GM23338 (cell line): ENCODE measurements around the gene ARL8B. TPM values are rescaled to one million over a fixed set of nuclear protein-coding genes. Genes with fewer than 3 reads are reported as not detected.

ENCODE experiments used
- ATAC-seq: fragments of 200-7000 bp; cut with Tn5 transposase; 3 replicates; pipeline ENCODE4 v1.9.1; 2020
- DNase-seq: peaks from one replicate; pipeline ENCODE4 v3.0.0-alpha.2; 2015; ENCODE audit warnings: low spot score
- H2AFZ ChIP-seq: fragments of 200-600 bp; sonication (generic); 2 replicates; pipeline ENCODE4 v1.8.0; 2016; ENCODE audit warnings: antibody characterized with exemption, mild to moderate bottlenecking, moderate library complexity
- H3F3A ChIP-seq: fragments of 200-600 bp; sonication (generic); replicated peaks from 2 replicates; pipeline ENCODE4 v1.8.0; 2017; ENCODE audit warnings: antibody characterized with exemption, mixed run types, low read depth
- H3K27ac ChIP-seq: fragments of 200-600 bp; sonication (generic); 2 replicates; pipeline ENCODE4 v1.6.1; 2016; ENCODE audit warnings: low read depth
- H3K27me3 ChIP-seq: fragments of 200-600 bp; sonication (generic); 2 replicates; pipeline ENCODE4 v1.8.0; 2016; ENCODE audit warnings: mild to moderate bottlenecking, mixed run types, moderate library complexity; ENCODE audit not compliant: insufficient read depth
- H3K36me3 ChIP-seq: fragments of 200-600 bp; sonication (generic); 2 replicates; pipeline ENCODE4 v1.8.0; 2016; ENCODE audit warnings: mild to moderate bottlenecking; ENCODE audit not compliant: insufficient read depth
- H3K4me1 ChIP-seq: fragments of 200-600 bp; sonication (generic); 2 replicates; pipeline ENCODE4 v1.8.0; 2016; ENCODE audit warnings: mild to moderate bottlenecking, moderate library complexity; ENCODE audit not compliant: insufficient read depth
- H3K4me2 ChIP-seq: fragments of 200-600 bp; sonication (generic); 2 replicates; pipeline ENCODE4 v1.7.1; 2017; ENCODE audit warnings: mixed run types
- H3K4me3 ChIP-seq: fragments of 200-600 bp; sonication (generic); 2 replicates; pipeline ENCODE4 v1.6.1; 2016; ENCODE audit warnings: mixed run types
- H3K79me2 ChIP-seq: fragments of 200-600 bp; sonication (generic); replicated peaks from 2 replicates; pipeline ENCODE4 v1.8.0; 2017; ENCODE audit warnings: mild to moderate bottlenecking; ENCODE audit not compliant: insufficient read depth
- H3K9me2 ChIP-seq: fragments of 200-600 bp; sonication (generic); 2 replicates; pipeline ENCODE4 v1.8.0; 2017; ENCODE audit not compliant: insufficient read depth
- H4K20me1 ChIP-seq: fragments of 200-600 bp; sonication (generic); replicated peaks from 2 replicates; pipeline ENCODE4 v1.8.0; 2017; ENCODE audit warnings: mild to moderate bottlenecking; ENCODE audit not compliant: insufficient read depth
- H3K27ac Mint-ChIP-seq: 2 replicates; pipeline ENCODE4 v1.8.0; 2020; ENCODE audit warnings: inconsistent platforms, mild to moderate bottlenecking, moderate library complexity, mixed read lengths
- H3K27me3 Mint-ChIP-seq: 3 replicates; pipeline ENCODE4 v1.8.0; 2022; ENCODE audit warnings: low read depth, mild to moderate bottlenecking, moderate library complexity, mixed read lengths, inconsistent platforms; ENCODE audit not compliant: insufficient read depth, poor library complexity
- H3K36me3 Mint-ChIP-seq: 3 replicates; pipeline ENCODE4 v1.8.0; 2021; ENCODE audit warnings: low read depth, mild to moderate bottlenecking, inconsistent platforms, moderate library complexity, mixed read lengths
- H3K4me1 Mint-ChIP-seq: 3 replicates; pipeline ENCODE4 v1.8.0; 2020; ENCODE audit warnings: mild to moderate bottlenecking, inconsistent platforms, mixed read lengths
- H3K4me3 Mint-ChIP-seq: 3 replicates; pipeline ENCODE4 v1.8.0; 2021; ENCODE audit warnings: moderate library complexity, mild to moderate bottlenecking, inconsistent platforms, mixed read lengths
- H3K9me3 Mint-ChIP-seq: 3 replicates; pipeline ENCODE4 v1.8.0; 2020; ENCODE audit warnings: moderate library complexity, mild to moderate bottlenecking, inconsistent platforms, mixed read lengths
- CREB1 ChIP-seq: fragments of 250-450 bp; sonication (Bioruptor Pico); IDR thresholded peaks from 2 replicates; pipeline ENCODE4 v1.5.0; 2020; ENCODE audit warnings: low read depth, mild to moderate bottlenecking, moderate library complexity
- EZH2 ChIP-seq: fragments of 200-600 bp; sonication (generic); IDR thresholded peaks from one replicate; pipeline ENCODE4 v1.8.0; 2017; ENCODE audit warnings: antibody characterized with exemption, mild to moderate bottlenecking, low read depth; ENCODE audit not compliant: unreplicated experiment
- EZH2phosphoT487 ChIP-seq: fragments of 200-600 bp; sonication (generic); IDR thresholded peaks from one replicate; pipeline ENCODE4 v1.8.1; 2018; ENCODE audit warnings: antibody characterized with exemption; ENCODE audit not compliant: unreplicated experiment
- ZNF331 ChIP-seq: fragments of 250-450 bp; sonication (Bioruptor Pico); IDR thresholded peaks from 2 replicates; pipeline ENCODE4 v1.5.0; 2020; ENCODE audit warnings: low read depth, mild to moderate bottlenecking, moderate library complexity
- polyA plus RNA-seq: library from polyadenylated mRNA; unstranded; fragments of >200 nt; fragmentation: Nextera tagmentation; extraction: Ambion mirVana; gene quantifications from 2 replicates; pipeline ENCODE4 v1.2.1, GENCODE V29; 2016
- total RNA-seq: library from RNA; depleted of rRNA; stranded (reverse); fragments of >200 nt; shearing (Covaris generic); gene quantifications from 2 replicates; pipeline ENCODE4 v1.2.3, GENCODE V29; 2014
- TF ChIP-seq, protein P1 (sequence below): fragments of 250-450 bp; sonication (Bioruptor Pico); IDR thresholded peaks from 2 replicates; pipeline ENCODE4 v1.5.0; 2020; ENCODE audit warnings: mild to moderate bottlenecking, moderate library complexity
- TF ChIP-seq, protein P2 (sequence below): IDR thresholded peaks from one replicate; pipeline ENCODE4 v1.6.1; 2018; ENCODE audit warnings: antibody characterized with exemption; ENCODE audit not compliant: unreplicated experiment

Gene ARL8B
- total and polyA plus RNA-seq, 2 experiments from 2014 or later = 25.5 to 40.8 TPM

DNA sequence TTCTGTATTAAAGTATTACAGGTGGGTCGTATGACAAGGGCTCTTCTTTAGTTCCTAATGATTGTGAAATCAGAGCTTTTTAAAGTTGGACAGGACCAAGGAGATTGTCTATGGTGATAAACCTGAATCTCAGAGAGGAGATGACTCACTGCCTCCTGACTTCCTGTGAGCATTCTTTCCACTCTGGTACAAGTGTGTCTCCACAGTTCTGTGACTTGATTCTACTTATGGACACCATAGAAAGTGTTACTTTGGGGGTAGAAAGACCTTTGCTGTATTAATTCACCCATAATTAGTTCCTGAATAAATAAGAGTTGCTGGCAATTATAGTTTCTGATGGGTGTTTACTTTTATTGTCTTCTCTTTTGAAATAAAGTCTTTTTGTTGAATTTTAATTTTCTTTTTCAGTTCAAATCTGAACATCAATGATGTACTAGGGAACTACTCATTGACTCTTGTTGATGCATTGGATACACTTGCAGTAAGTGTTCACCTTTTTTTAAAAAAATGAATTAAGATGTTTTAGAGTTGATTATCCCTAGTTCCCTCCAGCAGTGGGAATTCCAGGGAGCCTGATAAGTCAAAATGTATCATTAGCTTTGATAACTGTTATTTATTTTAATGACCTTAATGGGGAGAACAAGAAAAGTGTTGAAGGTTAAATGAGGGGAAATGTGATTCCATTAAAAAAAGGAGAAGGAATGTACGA is 72.9 kb downstream of the ARL8B start (continued):
- TF ChIP-seq, protein P1, sequence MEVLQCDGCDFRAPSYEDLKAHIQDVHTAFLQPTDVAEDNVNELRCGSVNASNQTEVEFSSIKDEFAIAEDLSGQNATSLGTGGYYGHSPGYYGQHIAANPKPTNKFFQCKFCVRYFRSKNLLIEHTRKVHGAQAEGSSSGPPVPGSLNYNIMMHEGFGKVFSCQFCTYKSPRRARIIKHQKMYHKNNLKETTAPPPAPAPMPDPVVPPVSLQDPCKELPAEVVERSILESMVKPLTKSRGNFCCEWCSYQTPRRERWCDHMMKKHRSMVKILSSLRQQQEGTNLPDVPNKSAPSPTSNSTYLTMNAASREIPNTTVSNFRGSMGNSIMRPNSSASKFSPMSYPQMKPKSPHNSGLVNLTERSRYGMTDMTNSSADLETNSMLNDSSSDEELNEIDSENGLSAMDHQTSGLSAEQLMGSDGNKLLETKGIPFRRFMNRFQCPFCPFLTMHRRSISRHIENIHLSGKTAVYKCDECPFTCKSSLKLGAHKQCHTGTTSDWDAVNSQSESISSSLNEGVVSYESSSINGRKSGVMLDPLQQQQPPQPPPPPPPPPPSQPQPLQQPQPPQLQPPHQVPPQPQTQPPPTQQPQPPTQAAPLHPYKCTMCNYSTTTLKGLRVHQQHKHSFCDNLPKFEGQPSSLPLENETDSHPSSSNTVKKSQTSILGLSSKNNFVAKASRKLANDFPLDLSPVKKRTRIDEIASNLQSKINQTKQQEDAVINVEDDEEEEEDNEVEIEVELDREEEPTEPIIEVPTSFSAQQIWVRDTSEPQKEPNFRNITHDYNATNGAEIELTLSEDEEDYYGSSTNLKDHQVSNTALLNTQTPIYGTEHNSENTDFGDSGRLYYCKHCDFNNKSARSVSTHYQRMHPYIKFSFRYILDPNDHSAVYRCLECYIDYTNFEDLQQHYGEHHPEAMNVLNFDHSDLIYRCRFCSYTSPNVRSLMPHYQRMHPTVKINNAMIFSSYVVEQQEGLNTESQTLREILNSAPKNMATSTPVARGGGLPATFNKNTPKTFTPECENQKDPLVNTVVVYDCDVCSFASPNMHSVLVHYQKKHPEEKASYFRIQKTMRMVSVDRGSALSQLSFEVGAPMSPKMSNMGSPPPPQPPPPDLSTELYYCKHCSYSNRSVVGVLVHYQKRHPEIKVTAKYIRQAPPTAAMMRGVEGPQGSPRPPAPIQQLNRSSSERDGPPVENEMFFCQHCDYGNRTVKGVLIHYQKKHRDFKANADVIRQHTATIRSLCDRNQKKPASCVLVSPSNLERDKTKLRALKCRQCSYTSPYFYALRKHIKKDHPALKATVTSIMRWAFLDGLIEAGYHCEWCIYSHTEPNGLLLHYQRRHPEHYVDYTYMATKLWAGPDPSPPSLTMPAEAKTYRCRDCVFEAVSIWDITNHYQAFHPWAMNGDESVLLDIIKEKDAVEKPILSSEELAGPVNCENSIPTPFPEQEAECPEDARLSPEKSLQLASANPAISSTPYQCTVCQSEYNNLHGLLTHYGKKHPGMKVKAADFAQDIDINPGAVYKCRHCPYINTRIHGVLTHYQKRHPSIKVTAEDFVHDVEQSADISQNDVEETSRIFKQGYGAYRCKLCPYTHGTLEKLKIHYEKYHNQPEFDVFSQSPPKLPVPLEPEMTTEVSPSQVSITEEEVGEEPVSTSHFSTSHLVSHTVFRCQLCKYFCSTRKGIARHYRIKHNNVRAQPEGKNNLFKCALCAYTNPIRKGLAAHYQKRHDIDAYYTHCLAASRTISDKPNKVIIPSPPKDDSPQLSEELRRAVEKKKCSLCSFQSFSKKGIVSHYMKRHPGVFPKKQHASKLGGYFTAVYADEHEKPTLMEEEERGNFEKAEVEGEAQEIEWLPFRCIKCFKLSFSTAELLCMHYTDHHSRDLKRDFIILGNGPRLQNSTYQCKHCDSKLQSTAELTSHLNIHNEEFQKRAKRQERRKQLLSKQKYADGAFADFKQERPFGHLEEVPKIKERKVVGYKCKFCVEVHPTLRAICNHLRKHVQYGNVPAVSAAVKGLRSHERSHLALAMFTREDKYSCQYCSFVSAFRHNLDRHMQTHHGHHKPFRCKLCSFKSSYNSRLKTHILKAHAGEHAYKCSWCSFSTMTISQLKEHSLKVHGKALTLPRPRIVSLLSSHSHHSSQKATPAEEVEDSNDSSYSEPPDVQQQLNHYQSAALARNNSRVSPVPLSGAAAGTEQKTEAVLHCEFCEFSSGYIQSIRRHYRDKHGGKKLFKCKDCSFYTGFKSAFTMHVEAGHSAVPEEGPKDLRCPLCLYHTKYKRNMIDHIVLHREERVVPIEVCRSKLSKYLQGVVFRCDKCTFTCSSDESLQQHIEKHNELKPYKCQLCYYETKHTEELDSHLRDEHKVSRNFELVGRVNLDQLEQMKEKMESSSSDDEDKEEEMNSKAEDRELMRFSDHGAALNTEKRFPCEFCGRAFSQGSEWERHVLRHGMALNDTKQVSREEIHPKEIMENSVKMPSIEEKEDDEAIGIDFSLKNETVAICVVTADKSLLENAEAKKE = no peak

DNA sequence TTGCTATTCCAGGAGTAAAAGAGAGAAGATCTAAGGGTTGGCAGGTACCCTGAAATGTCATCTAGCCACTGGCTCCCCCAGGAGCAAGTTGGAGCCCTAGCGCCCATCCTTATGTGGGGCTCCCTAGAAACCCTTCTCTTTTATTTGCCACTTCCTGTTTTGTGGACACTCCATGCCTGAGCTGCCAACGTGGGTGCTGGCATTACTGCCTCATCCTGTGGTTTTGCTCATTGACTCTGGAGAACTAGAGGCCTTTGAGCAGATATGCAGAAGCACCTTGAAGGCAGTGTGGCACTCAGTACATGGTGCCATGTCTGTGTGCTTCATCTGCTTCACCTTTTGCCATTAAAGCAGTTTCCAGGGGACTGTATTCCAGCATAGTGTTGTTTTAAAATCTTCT is 73.5 kb downstream of the ARL8B start:
- Mint-ChIP-seq H3K27ac (peak overlapping the region; percentile 49; the same call in 1 of the 2 replicates), H3K9me3 (no peaks in the 10 kb centered on the region), H3K27me3 (no peaks in the 10 kb centered on the region), H3K4me1 (peaks cover 53% of the 10 kb centered on the region), H3K4me3 (no peak overlapping the region), H3K36me3 (peaks cover 47% of the 10 kb centered on the region)
- Histone ChIP-seq H2AFZ (no peak overlapping the region), H3K79me2 (peaks cover 40% of the 10 kb centered on the region), H3K27ac (no peak overlapping the region), H3K4me3 (no peak overlapping the region), H3K36me3 (0 out of 2 replicates have a peak, but pooled peaks cover 7% of the 10 kb centered on the region), H4K20me1 (no peaks in the 10 kb centered on the region), H3K9me2 (no peaks in the 10 kb centered on the region), H3F3A (no peaks in the 10 kb centered on the region), H3K4me1 (peaks cover 31% of the 10 kb centered on the region), H3K4me2 (no peak overlapping the region), H3K27me3 (no peaks in the 10 kb centered on the region)
- DNase-seq = no peak
- ATAC-seq = no peak
- TF ChIP-seq, protein P2, sequence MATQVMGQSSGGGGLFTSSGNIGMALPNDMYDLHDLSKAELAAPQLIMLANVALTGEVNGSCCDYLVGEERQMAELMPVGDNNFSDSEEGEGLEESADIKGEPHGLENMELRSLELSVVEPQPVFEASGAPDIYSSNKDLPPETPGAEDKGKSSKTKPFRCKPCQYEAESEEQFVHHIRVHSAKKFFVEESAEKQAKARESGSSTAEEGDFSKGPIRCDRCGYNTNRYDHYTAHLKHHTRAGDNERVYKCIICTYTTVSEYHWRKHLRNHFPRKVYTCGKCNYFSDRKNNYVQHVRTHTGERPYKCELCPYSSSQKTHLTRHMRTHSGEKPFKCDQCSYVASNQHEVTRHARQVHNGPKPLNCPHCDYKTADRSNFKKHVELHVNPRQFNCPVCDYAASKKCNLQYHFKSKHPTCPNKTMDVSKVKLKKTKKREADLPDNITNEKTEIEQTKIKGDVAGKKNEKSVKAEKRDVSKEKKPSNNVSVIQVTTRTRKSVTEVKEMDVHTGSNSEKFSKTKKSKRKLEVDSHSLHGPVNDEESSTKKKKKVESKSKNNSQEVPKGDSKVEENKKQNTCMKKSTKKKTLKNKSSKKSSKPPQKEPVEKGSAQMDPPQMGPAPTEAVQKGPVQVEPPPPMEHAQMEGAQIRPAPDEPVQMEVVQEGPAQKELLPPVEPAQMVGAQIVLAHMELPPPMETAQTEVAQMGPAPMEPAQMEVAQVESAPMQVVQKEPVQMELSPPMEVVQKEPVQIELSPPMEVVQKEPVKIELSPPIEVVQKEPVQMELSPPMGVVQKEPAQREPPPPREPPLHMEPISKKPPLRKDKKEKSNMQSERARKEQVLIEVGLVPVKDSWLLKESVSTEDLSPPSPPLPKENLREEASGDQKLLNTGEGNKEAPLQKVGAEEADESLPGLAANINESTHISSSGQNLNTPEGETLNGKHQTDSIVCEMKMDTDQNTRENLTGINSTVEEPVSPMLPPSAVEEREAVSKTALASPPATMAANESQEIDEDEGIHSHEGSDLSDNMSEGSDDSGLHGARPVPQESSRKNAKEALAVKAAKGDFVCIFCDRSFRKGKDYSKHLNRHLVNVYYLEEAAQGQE = no peak
- TF ChIP-seq EZH2 (no peak), ZNF331 (CRISPR knock-in tag) (no peak), CREB1 (no peak), EZH2phosphoT487 (no peak)
